Measurements from ENCODE around the gene SDC3. TPM values are rescaled to one million over a fixed set of nuclear protein-coding genes. Genes with fewer than 3 reads are reported as not detected.

SDC3 gene
- total RNA-seq, 2 donors from 2014 or later = 94.1 to 143 TPM

DNA sequence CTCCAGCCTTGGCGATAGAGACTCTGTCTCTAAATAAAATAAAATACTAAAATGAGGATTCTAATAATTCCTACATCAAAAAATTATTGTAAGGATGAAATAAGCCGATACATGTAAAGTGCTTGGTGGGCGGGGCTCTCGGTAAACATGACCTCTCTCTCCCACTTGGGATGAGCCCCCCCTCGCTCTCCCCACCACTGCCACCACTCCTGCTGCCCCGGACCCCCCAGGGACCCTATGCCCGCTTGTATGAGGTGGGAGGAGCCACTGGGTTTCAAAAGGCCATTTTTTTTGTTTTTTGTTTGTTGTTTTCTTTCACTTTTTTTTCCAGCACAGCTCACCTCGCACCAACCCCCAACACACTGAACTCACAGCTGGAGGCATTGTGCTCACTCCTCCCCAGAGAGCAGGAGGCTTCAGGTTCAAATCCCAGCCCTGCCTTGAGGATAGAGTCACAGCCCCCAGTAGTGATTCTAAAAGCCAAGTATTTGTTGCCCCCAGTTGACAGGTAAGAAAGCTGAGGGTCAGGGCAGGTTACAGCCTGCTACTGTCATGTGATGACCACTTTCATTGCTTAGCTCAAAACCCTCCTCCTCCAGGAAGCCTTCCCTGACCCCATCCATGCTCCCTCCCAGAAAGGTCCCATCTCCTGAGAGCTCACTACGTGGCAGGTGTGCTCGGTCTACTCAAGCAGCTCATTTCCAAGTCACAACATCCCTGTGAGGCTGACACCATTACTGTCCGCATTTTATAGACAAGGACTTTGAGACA, 4.2 kb downstream of the SDC3 start:
- no peak overlapping the region for H3K9ac ChIP-seq (ENCODE audit: extremely low read depth, low read length, poor library complexity, severe bottlenecking)
- H3K4me1 ChIP-seq (ENCODE audit: control insufficient read depth, insufficient read depth, low read length) = peaks cover 9% of the 10 kb centered on the region
- H3K27me3 ChIP-seq (ENCODE audit: control insufficient read depth, insufficient read depth, low read length, poor library complexity, severe bottlenecking) = no peaks in the 10 kb centered on the region
- TF ChIP-seq, protein P1, sequence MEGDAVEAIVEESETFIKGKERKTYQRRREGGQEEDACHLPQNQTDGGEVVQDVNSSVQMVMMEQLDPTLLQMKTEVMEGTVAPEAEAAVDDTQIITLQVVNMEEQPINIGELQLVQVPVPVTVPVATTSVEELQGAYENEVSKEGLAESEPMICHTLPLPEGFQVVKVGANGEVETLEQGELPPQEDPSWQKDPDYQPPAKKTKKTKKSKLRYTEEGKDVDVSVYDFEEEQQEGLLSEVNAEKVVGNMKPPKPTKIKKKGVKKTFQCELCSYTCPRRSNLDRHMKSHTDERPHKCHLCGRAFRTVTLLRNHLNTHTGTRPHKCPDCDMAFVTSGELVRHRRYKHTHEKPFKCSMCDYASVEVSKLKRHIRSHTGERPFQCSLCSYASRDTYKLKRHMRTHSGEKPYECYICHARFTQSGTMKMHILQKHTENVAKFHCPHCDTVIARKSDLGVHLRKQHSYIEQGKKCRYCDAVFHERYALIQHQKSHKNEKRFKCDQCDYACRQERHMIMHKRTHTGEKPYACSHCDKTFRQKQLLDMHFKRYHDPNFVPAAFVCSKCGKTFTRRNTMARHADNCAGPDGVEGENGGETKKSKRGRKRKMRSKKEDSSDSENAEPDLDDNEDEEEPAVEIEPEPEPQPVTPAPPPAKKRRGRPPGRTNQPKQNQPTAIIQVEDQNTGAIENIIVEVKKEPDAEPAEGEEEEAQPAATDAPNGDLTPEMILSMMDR (conservative IDR thresholded peaks at IDR 0.05) = no peak
- Mint-ChIP-seq H3K4me3 (no peak overlapping the region), H3K27me3 (ENCODE audit: insufficient read depth) (peaks cover 7% of the 10 kb centered on the region), H3K4me1 (peaks cover 46% of the 10 kb centered on the region), H3K27ac (peak overlapping the region; percentile 79), H3K36me3 (ENCODE audit: low read depth) (peaks cover 3% of the 10 kb centered on the region), H3K9me3 (no peaks in the 10 kb centered on the region)
- H3K4me3 ChIP-seq (ENCODE audit: low read length) = no peak overlapping the region
- no peak for DNase-seq
- H3K27ac ChIP-seq (ENCODE audit: low read depth, low read length) = no peak overlapping the region
- no peaks in the 10 kb centered on the region for H3K36me3 ChIP-seq (ENCODE audit: control insufficient read depth, insufficient read depth, low read length)
- WGBS, 2 experiments (ENCODE audit: insufficient coverage in 1 of 2, insufficient read length in 1 of 2) = 83 to 93% methylated on average over 3 to 9 of the region's 11 CpGs
- no peaks in the 10 kb centered on the region for H3K9me3 ChIP-seq (ENCODE audit: control insufficient read depth, low read length)

DNA sequence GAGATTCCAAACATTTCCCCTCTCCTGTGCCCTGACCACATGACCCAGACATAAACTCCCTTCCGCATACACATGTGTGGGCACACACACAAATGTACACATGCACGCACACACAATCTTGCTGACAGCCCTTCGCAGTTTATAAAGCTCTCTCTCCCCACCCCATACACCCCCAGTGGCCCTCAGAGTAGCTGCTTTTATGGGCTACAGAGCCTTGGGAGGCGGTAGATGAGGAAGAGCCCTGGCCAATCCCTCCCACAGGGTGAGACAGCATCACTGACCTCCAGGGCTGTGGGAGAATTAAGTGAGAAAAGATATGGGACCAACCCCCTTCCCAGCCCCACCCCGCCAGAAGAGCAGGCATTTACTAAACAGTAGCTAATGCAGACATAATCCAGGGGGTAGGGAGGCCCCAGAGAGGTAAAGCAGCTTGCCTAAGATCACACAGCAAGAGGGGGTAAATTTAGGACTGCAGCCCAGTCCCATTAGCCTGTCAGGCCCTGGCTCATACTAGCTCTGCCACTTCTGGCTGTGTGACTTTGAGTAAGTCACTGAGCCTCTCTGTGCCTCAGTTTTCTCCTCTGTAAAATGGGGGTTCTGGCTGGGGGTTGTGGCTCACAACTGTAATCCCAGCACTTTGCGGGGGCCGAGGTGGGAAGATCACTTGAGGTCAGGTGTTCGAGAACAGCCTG, 5.1 kb downstream of the SDC3 start:
- Histone ChIP-seq H3K27ac (ENCODE audit: low read depth, low read length) (no peak overlapping the region), H3K27me3 (ENCODE audit: control insufficient read depth, insufficient read depth, low read length, poor library complexity, severe bottlenecking) (no peaks in the 10 kb centered on the region), H3K9ac (ENCODE audit: extremely low read depth, low read length, poor library complexity, severe bottlenecking) (no peak overlapping the region), H3K36me3 (ENCODE audit: control insufficient read depth, insufficient read depth, low read length) (no peaks in the 10 kb centered on the region), H3K9me3 (ENCODE audit: control insufficient read depth, low read length) (no peaks in the 10 kb centered on the region), H3K4me3 (ENCODE audit: low read length) (no peak overlapping the region), H3K4me1 (ENCODE audit: control insufficient read depth, insufficient read depth, low read length) (peaks cover 4% of the 10 kb centered on the region)
- Mint-ChIP-seq H3K27ac (peak overlapping the region; percentile 68), H3K27me3 (ENCODE audit: insufficient read depth) (peaks cover 7% of the 10 kb centered on the region), H3K36me3 (ENCODE audit: low read depth) (peaks cover 3% of the 10 kb centered on the region), H3K4me1 (peaks cover 41% of the 10 kb centered on the region), H3K4me3 (no peak overlapping the region), H3K9me3 (no peaks in the 10 kb centered on the region)
- DNase-seq = no peak
- WGBS, 2 experiments (ENCODE audit: insufficient coverage in 1 of 2, insufficient read length in 1 of 2) = 90 to 93% methylated on average over 2 to 8 of the region's 8 CpGs
- TF ChIP-seq, protein P1 (conservative IDR thresholded peaks at IDR 0.05) = peak; percentile 20

DNA sequence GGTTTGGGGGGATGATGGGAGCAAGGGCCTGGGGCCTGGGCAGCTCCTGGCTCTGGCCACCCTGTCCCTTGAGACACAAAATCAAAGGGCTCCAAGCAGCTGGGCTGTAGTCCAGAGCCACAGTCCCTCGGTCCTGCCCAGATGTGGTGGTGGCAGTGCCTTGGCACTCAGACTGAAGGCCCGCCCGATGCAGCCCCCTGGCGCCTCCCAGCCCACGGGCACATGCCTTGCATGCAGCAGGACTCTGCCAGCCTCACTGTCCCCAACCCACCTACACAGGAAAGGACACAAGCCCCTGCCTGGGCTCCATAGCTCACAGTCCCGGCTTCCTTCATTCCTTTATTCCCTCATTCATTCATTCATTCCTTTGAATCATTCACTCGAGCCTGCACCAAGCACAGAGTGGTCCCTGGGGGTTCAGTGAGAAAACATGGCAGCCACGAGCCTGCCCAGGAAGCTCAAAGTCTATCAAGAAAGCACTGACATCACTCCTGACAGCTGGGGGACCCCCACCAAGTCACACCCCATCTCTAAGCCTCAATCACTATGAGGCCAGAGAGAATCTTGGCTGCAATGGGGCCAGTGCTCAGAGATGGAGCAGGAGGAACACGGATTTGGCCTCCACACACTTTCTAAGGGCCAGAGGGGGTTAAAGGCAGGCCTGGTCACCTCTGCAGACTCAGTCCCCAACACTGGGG, 5.8 kb downstream of the SDC3 start:
- Mint-ChIP-seq H3K27ac (peak overlapping the region; percentile 68), H3K9me3 (no peaks in the 10 kb centered on the region), H3K27me3 (ENCODE audit: insufficient read depth) (peaks cover 7% of the 10 kb centered on the region), H3K4me3 (no peak overlapping the region), H3K36me3 (ENCODE audit: low read depth) (peaks cover 3% of the 10 kb centered on the region), H3K4me1 (peaks cover 41% of the 10 kb centered on the region)
- no peak overlapping the region for H3K4me3 ChIP-seq (ENCODE audit: low read length)
- no peak for DNase-seq
- H3K9ac ChIP-seq (ENCODE audit: extremely low read depth, low read length, poor library complexity, severe bottlenecking) = no peak overlapping the region
- peaks cover 4% of the 10 kb centered on the region for H3K4me1 ChIP-seq (ENCODE audit: control insufficient read depth, insufficient read depth, low read length)
- H3K27ac ChIP-seq (ENCODE audit: low read depth, low read length) = no peak overlapping the region
- H3K9me3 ChIP-seq (ENCODE audit: control insufficient read depth, low read length) = no peaks in the 10 kb centered on the region
- TF ChIP-seq, protein P1 (conservative IDR thresholded peaks at IDR 0.05) = no peak
- no peaks in the 10 kb centered on the region for H3K27me3 ChIP-seq (ENCODE audit: control insufficient read depth, insufficient read depth, low read length, poor library complexity, severe bottlenecking)
- H3K36me3 ChIP-seq (ENCODE audit: control insufficient read depth, insufficient read depth, low read length) = no peaks in the 10 kb centered on the region
- WGBS, 2 experiments (ENCODE audit: insufficient coverage in 1 of 2, insufficient read length in 1 of 2) = 82% methylated on average over 7 to 9 of the region's 9 CpGs

Data from endodermal cell (in vitro differentiated cells).